ENCODE measurements around the gene EEPD1.

DNA sequence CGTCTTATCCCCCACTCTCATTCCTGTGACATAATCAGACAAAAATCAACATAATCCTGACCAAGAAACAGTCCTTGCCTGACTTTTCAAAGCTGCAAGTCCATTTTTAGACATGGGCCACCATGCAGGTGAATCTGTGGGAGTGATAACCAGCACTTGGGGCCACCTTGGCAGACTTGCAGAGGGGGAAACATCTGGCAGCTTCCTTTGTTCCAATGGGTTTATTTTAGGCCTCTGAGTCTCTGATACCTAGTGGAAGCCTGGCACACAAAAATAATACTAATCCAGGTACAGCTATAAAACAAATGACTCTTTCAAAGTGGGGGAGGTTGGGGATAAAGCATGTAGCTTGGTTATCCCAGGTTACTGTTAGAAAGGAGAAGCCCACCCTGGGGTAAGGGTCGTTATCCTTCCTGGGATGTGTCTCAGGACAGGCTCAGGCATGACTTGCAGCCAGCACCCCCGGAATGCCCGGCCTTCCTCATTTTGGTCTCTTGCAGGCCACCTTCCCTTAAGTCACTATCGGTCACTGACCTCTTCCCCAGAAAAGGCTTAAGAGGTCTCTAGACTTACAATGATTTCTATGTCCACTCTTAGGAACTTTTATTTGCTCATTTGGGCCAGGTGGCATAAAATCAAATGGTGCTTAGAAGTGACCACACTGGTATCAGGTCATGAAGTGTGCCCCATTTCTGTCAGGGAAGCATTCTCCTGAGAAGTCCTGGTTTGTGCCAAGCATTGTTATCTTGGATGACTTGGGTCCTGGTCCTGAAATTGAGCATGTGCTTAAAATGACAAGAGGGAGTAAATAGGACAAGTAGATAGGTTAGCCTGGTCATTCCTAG lies 37.6 kb downstream of the EEPD1 start:
- TF ChIP-seq, protein P1, sequence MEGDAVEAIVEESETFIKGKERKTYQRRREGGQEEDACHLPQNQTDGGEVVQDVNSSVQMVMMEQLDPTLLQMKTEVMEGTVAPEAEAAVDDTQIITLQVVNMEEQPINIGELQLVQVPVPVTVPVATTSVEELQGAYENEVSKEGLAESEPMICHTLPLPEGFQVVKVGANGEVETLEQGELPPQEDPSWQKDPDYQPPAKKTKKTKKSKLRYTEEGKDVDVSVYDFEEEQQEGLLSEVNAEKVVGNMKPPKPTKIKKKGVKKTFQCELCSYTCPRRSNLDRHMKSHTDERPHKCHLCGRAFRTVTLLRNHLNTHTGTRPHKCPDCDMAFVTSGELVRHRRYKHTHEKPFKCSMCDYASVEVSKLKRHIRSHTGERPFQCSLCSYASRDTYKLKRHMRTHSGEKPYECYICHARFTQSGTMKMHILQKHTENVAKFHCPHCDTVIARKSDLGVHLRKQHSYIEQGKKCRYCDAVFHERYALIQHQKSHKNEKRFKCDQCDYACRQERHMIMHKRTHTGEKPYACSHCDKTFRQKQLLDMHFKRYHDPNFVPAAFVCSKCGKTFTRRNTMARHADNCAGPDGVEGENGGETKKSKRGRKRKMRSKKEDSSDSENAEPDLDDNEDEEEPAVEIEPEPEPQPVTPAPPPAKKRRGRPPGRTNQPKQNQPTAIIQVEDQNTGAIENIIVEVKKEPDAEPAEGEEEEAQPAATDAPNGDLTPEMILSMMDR (IDR thresholded peaks at IDR 0.05), result no peak
- TF ChIP-seq, protein P2, sequence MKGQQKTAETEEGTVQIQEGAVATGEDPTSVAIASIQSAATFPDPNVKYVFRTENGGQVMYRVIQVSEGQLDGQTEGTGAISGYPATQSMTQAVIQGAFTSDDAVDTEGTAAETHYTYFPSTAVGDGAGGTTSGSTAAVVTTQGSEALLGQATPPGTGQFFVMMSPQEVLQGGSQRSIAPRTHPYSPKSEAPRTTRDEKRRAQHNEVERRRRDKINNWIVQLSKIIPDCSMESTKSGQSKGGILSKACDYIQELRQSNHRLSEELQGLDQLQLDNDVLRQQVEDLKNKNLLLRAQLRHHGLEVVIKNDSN (CRISPR knock-in tag; IDR thresholded peaks at IDR 0.05), result no peak
- TF ChIP-seq, protein P3, sequence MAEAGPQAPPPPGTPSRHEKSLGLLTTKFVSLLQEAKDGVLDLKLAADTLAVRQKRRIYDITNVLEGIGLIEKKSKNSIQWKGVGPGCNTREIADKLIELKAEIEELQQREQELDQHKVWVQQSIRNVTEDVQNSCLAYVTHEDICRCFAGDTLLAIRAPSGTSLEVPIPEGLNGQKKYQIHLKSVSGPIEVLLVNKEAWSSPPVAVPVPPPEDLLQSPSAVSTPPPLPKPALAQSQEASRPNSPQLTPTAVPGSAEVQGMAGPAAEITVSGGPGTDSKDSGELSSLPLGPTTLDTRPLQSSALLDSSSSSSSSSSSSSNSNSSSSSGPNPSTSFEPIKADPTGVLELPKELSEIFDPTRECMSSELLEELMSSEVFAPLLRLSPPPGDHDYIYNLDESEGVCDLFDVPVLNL (CRISPR knock-in tag; IDR thresholded peaks at IDR 0.05; ENCODE audit: borderline replicate concordance, low read depth), result no peak
- TF ChIP-seq, protein P4, sequence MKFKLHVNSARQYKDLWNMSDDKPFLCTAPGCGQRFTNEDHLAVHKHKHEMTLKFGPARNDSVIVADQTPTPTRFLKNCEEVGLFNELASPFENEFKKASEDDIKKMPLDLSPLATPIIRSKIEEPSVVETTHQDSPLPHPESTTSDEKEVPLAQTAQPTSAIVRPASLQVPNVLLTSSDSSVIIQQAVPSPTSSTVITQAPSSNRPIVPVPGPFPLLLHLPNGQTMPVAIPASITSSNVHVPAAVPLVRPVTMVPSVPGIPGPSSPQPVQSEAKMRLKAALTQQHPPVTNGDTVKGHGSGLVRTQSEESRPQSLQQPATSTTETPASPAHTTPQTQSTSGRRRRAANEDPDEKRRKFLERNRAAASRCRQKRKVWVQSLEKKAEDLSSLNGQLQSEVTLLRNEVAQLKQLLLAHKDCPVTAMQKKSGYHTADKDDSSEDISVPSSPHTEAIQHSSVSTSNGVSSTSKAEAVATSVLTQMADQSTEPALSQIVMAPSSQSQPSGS (CRISPR knock-in tag; IDR thresholded peaks at IDR 0.05; ENCODE audit: borderline replicate concordance, low read depth), result no peak
- no peak for TF ChIP-seq NFYB (CRISPR knock-in tag; conservative IDR thresholded peaks at IDR 0.05; ENCODE audit: low read depth)
- no peak for TF ChIP-seq ETV6 (CRISPR knock-in tag; IDR thresholded peaks at IDR 0.05)
- TF ChIP-seq CREB1 (CRISPR knock-in tag; IDR thresholded peaks at IDR 0.05), result no peak
